HCT116 (cell line): Measurements from ENCODE around the gene TNFRSF19. TPM values are rescaled to one million over a fixed set of nuclear protein-coding genes. Genes with fewer than 3 reads are reported as not detected.

Source experiments
- ATAC-seq: fragments of 200-7000 bp; cut with Tn5 transposase; 2 replicates; pipeline ENCODE4 v1.9.1; 2020; ENCODE audit warnings: mild to moderate bottlenecking, moderate library complexity
- BruUV-seq: library from RNA; stranded (reverse); fragments of 400-500 nt; replicated peaks from 2 replicates; lab custom pipeline; 2021; lab: Mats Ljungman, UMichigan
- CTCF ChIA-PET: fragments of 300-600 bp; sonication (Branson Sonifier 250); formaldehyde crosslinking; loops from one replicate; lab custom pipeline; 2021; ENCODE audit warnings: antibody characterized with exemption; lab: Charles Lee
- POLR2A ChIA-PET: fragments of 300-600, 350-600 bp; sonication (Branson Sonifier 250); formaldehyde crosslinking; loops from one replicate; lab custom pipeline; 2021; ENCODE audit warnings: antibody characterized with exemption; lab: Charles Lee
- RAD21 ChIA-PET, 2 experiments: fragments of 300-600 bp; sonication (Branson Sonifier 250); formaldehyde crosslinking; loops; one replicate each; lab custom pipeline; 2023; ENCODE audit warnings: low total read pairs in 2 of 2; ENCODE audit not compliant: uncharacterized antibody in 2 of 2, unreplicated experiment in 2 of 2, low non-redundant PET in 1 of 2; lab: Charles Lee
- DNase-seq: peaks from one replicate; pipeline ENCODE4 v3.0.0-alpha.2; 2010; ENCODE audit warnings: low read depth, low spot score
- H2AFZ ChIP-seq: fragments of 200-600 bp; shearing (Covaris generic), sonication (generic); 2 replicates; pipeline ENCODE4 v1.6.1; 2017; ENCODE audit warnings: low read depth, mixed run types, mixed read lengths, antibody characterized with exemption, low read length; ENCODE audit not compliant: poor library complexity, severe bottlenecking
- H3K27ac ChIP-seq: 2 replicates; pipeline ENCODE4 v1.5.1; 2012; ENCODE audit warnings: low read depth, low read length
- H3K27me3 ChIP-seq: fragments of 200-600 bp; sonication (generic); 2 replicates; pipeline ENCODE4 v1.6.1; 2016; ENCODE audit warnings: mixed run types, low read length, mixed read lengths; ENCODE audit not compliant: insufficient read depth
- H3K36me3 ChIP-seq, 2 experiments: fragments of 200-500 bp in 1 of 2; fragments of 200-600 bp in 1 of 2; sonication (Bioruptor generic) in 1 of 2; sonication (generic) in 1 of 2; 2 replicates each; pipeline versions ENCODE4 v1.5.1 to v1.6.1; 2014 to 2016; ENCODE audit warnings: low read length in 2 of 2, inconsistent platforms in 1 of 2, mixed read lengths in 1 of 2, mixed run types in 1 of 2; ENCODE audit not compliant: insufficient read depth in 2 of 2, control insufficient read depth in 1 of 2
- H3K4me1 ChIP-seq, 2 experiments: fragments of 200-600 bp in 1 of 2; sonication (generic) in 1 of 2; 2 replicates each; pipeline versions ENCODE4 v1.5.1 to v1.6.1; 2012 to 2017; ENCODE audit warnings: low read length in 2 of 2, inconsistent platforms in 1 of 2, mild to moderate bottlenecking in 1 of 2, mixed read lengths in 1 of 2, mixed run types in 1 of 2, moderate library complexity in 1 of 2; ENCODE audit not compliant: insufficient read depth in 2 of 2, control insufficient read depth in 1 of 2
- H3K4me2 ChIP-seq: fragments of 200-600 bp; sonication (generic); 2 replicates; pipeline ENCODE4 v1.6.1; 2017; ENCODE audit warnings: mixed run types, low read length, mixed read lengths
- H3K4me3 ChIP-seq, 2 experiments: fragments of 200-600 bp in 1 of 2; sonication (generic) in 1 of 2; replicated peaks in 1 of 2; 2 replicates each; pipeline ENCODE4 v1.5.1; 2011 to 2016; ENCODE audit warnings: low read length in 2 of 2, control low read depth in 1 of 2, low read depth in 1 of 2, mild to moderate bottlenecking in 1 of 2, mixed read lengths in 1 of 2, mixed run types in 1 of 2
- H3K79me2 ChIP-seq: fragments of 200-600 bp; sonication (generic); 2 replicates; pipeline ENCODE4 v1.6.1; 2017; ENCODE audit warnings: mild to moderate bottlenecking, mixed run types, low read length, moderate library complexity, mixed read lengths; ENCODE audit not compliant: insufficient read depth
- H3K9ac ChIP-seq: fragments of 200-600 bp; sonication (generic); 2 replicates; pipeline ENCODE4 v1.6.1; 2016; ENCODE audit warnings: low read length, mixed read lengths
- H3K9me2 ChIP-seq: fragments of 200-600 bp; sonication (generic), shearing (Covaris generic); 2 replicates; pipeline ENCODE4 v1.6.1; 2017; ENCODE audit warnings: mixed run types, mild to moderate bottlenecking, moderate library complexity; ENCODE audit not compliant: insufficient read depth
- H3K9me3 ChIP-seq, 2 experiments: fragments of 200-500 bp in 1 of 2; fragments of 200-600 bp in 1 of 2; sonication (Bioruptor generic) in 1 of 2; sonication (generic) in 1 of 2; 2 replicates each; pipeline ENCODE4 v1.6.1; 2014 to 2017; ENCODE audit warnings: low read length in 2 of 2, mixed read lengths in 2 of 2, inconsistent platforms in 1 of 2, low read depth in 1 of 2, mild to moderate bottlenecking in 1 of 2, mixed run types in 1 of 2, moderate library complexity in 1 of 2; ENCODE audit not compliant: control insufficient read depth in 1 of 2, insufficient read depth in 1 of 2
- H4K20me1 ChIP-seq: fragments of 200-600 bp; sonication (generic), shearing (Covaris generic); 2 replicates; pipeline ENCODE4 v1.6.1; 2017; ENCODE audit warnings: mixed run types, mild to moderate bottlenecking, moderate library complexity; ENCODE audit not compliant: insufficient read depth
- CEBPB ChIP-seq: IDR thresholded peaks from 2 replicates; pipeline ENCODE4 v1.6.1; 2012; ENCODE audit warnings: low read depth
- EZH2 ChIP-seq: fragments of 200-600 bp; sonication (generic); IDR thresholded peaks from 2 replicates; pipeline ENCODE4 v1.6.1; 2017; ENCODE audit warnings: antibody characterized with exemption, mixed run types
- FOSL1 ChIP-seq: IDR thresholded peaks from 2 replicates; pipeline ENCODE4 v1.6.1; 2012; ENCODE audit warnings: low read depth
- MAX ChIP-seq: IDR thresholded peaks from 2 replicates; pipeline ENCODE4 v1.6.1; 2012
- POLR2A ChIP-seq: IDR thresholded peaks from 2 replicates; pipeline ENCODE4 v1.7.0; 2011; ENCODE audit warnings: borderline replicate concordance; ENCODE audit not compliant: insufficient read depth, insufficient read length; ENCODE audit errors: extremely low read depth
- POLR2AphosphoS5 ChIP-seq: IDR thresholded peaks from 2 replicates; pipeline ENCODE4 v1.6.1; 2011; ENCODE audit warnings: mild to moderate bottlenecking, low read depth, low read length, moderate library complexity
- REST ChIP-seq: IDR thresholded peaks from 2 replicates; pipeline ENCODE4 v1.6.1; 2012; ENCODE audit warnings: low read depth
- SP1 ChIP-seq: IDR thresholded peaks from 2 replicates; pipeline ENCODE4 v1.6.1; 2012; ENCODE audit warnings: low read depth
- SRF ChIP-seq: IDR thresholded peaks from 2 replicates; pipeline ENCODE4 v1.6.1; 2012; ENCODE audit warnings: low read depth
- TCF7L2 ChIP-seq: IDR thresholded peaks from 2 replicates; pipeline ENCODE4 v1.7.0; 2011; ENCODE audit warnings: borderline replicate concordance, inconsistent platforms; ENCODE audit not compliant: insufficient read depth, insufficient read length; ENCODE audit errors: extremely low read depth
- intact Hi-C: fragments of 100-400 bp; cut with micrococcal nuclease; formaldehyde crosslinking; loops from 2 replicates; pipeline ENCODE4 v1.10.0; 2022
- total RNA-seq: library from RNA; stranded (reverse); gene quantifications from one replicate; pipeline ENCODE4 v1.2.1, GENCODE V29; 2021; ENCODE audit not compliant: unreplicated experiment
- TF ChIP-seq, protein P1 (sequence below): IDR thresholded peaks from 2 replicates; pipeline ENCODE4 v1.6.1; 2012
- TF ChIP-seq, protein P2 (sequence below): IDR thresholded peaks from 2 replicates; pipeline ENCODE4 v1.6.1; 2011; ENCODE audit warnings: mild to moderate bottlenecking, low read length, moderate library complexity; ENCODE audit not compliant: insufficient replicate concordance; ENCODE audit errors: extremely low read depth

The TNFRSF19 gene
- total RNA-seq, 1 experiment from 2014 or later: 1.1 TPM

DNA sequence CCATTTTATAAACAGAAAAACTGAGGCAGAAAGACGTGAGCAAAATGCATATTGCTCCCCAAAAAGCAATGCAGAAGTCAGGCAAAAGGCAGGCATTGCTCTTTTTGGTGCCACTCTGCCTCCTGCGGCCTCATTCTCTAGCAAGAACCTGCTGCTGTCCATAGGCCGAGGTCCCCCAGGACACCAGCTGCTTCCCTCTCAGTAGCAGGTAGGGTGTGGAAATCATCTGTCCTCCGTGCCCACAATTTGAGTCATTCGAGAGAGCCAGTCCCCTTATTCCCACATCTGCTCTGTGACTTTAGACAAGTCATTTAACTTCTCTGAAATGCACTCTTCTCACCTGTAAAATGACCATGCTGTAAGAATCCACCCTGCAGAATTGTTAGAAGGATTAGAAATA lies 50.0 kb downstream of the TNFRSF19 start:
- ATAC-seq (no peak), DNase-seq (no peak)
- Histone ChIP-seq H3K27ac (no peak overlapping the region), H3K4me3 (no peak overlapping the region), H3K9ac (no peak overlapping the region), H3K27me3 (no peaks in the 10 kb centered on the region), H3K36me3 (no peaks in the 10 kb centered on the region), H4K20me1 (no peaks in the 10 kb centered on the region), H2AFZ (no peak overlapping the region), H3K79me2 (no peaks in the 10 kb centered on the region), H3K9me2 (no peaks in the 10 kb centered on the region), H3K4me2 (no peak overlapping the region), H3K9me3 (no peaks in the 10 kb centered on the region), H3K4me1 (peaks cover 0 to 11% of the 10 kb centered on the region in 2 experiments; a peak in 1 of 4 replicates)
- ChIA-PET CTCF (no interaction called here), POLR2A (no interaction called here), RAD21 (no interaction called here)
- intact Hi-C loops: no loop called here
- BruUV-seq: no TSS peak
- TF ChIP-seq CEBPB: no peak
- TF ChIP-seq POLR2AphosphoS5: no peak
- TF ChIP-seq SRF: no peak
- TF ChIP-seq, protein P1, sequence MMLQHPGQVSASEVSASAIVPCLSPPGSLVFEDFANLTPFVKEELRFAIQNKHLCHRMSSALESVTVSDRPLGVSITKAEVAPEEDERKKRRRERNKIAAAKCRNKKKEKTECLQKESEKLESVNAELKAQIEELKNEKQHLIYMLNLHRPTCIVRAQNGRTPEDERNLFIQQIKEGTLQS: no peak
- TF ChIP-seq EZH2: no peak
- TF ChIP-seq TCF7L2: no peak
- TF ChIP-seq MAX: no peak
- no peak for TF ChIP-seq POLR2A
- TF ChIP-seq SP1: no peak
- no peak for TF ChIP-seq FOSL1
- no peak for TF ChIP-seq REST
- TF ChIP-seq, protein P2, sequence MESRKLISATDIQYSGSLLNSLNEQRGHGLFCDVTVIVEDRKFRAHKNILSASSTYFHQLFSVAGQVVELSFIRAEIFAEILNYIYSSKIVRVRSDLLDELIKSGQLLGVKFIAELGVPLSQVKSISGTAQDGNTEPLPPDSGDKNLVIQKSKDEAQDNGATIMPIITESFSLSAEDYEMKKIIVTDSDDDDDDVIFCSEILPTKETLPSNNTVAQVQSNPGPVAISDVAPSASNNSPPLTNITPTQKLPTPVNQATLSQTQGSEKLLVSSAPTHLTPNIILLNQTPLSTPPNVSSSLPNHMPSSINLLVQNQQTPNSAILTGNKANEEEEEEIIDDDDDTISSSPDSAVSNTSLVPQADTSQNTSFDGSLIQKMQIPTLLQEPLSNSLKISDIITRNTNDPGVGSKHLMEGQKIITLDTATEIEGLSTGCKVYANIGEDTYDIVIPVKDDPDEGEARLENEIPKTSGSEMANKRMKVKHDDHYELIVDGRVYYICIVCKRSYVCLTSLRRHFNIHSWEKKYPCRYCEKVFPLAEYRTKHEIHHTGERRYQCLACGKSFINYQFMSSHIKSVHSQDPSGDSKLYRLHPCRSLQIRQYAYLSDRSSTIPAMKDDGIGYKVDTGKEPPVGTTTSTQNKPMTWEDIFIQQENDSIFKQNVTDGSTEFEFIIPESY: no peak
